VCaP (cell line): ENCODE results near the gene KRCC1.
"Not testable (repeated sequence)": the region's sequence is repeated elsewhere in the genome, so short reads cannot be mapped to it uniquely, and the experiment has no call there.

Experiments used
- H3K27ac ChIP-seq: fragments of 450-650 bp; 2 replicates; pipeline ENCODE4 v1.5.1; 2017
- TF ChIP-seq, protein P1 (sequence below): fragments of 450-650 bp; conservative IDR thresholded peaks from 2 replicates; pipeline ENCODE4 v1.5.1; 2017; ENCODE audit warnings: mild to moderate bottlenecking, moderate library complexity

Gene KRCC1

DNA sequence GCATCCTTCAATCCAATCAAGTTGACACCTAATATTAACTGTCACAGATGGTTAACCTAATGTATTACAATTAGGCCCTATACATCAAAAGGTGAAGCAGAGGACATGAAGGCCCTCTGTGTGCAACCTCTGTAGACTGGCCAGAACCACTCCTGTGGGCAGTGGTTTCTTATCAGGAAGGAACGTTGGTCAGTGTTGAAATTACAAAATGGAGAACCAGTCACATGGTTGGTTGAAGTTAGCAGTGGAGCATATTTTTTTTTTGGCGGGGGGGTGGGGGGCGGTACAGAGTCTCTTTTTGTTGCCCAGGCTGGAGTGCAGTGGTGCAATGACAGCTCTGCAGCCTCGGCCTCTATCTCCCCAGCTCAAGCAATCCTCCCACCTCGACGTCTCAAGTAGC lies 59.0 kb downstream of the KRCC1 start:
- no peak overlapping the region for H3K27ac ChIP-seq
- TF ChIP-seq, protein P1, sequence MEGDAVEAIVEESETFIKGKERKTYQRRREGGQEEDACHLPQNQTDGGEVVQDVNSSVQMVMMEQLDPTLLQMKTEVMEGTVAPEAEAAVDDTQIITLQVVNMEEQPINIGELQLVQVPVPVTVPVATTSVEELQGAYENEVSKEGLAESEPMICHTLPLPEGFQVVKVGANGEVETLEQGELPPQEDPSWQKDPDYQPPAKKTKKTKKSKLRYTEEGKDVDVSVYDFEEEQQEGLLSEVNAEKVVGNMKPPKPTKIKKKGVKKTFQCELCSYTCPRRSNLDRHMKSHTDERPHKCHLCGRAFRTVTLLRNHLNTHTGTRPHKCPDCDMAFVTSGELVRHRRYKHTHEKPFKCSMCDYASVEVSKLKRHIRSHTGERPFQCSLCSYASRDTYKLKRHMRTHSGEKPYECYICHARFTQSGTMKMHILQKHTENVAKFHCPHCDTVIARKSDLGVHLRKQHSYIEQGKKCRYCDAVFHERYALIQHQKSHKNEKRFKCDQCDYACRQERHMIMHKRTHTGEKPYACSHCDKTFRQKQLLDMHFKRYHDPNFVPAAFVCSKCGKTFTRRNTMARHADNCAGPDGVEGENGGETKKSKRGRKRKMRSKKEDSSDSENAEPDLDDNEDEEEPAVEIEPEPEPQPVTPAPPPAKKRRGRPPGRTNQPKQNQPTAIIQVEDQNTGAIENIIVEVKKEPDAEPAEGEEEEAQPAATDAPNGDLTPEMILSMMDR = no peak

DNA sequence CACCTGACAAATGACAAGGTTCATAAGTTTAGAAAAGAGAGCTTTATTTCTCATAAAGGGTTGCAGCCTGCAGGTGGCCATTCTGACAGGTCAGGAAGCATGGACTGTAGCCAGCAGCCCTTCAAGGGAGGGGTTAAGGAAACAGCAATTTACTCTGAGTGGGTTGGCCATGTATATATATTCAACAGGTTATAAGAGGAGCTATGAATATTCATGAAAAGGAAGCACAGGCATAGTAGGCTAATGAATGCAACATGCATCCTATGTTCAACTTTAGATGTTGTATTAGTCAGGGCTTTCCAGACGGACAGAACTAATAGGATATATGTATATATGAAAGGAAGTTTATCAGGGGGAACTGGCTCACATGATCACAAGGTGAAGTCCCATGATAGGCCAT lies 59.8 kb downstream of the KRCC1 start:
- TF ChIP-seq, protein P1 = no peak
- H3K27ac ChIP-seq = no peak overlapping the region

DNA sequence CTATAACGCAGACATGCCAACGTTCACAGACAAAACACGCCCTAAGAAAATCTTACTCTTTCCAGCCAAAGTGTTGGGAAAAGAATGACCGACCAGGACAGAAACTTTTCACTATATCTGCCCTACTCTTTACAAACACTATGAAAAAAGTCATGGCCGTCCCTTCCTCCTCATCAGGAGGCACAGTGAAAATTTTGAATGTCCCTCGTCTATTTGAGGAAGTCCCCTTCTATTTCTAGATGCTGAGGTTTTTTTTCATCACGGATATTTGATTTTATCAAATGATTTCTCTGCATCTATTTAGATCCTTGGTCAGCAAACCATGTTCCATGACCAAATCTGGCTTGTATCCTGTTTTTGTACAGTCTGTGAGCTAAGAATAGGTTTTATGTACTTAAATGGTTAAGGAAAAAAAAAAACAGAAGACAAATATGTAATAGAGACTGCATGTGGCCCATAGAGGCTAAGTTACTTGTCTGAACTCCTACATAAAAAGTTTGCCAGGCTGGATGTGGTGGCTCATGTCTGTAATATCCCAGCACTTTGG lies 61.2 kb downstream of the KRCC1 start:
- not testable (repeated sequence) for H3K27ac ChIP-seq

DNA sequence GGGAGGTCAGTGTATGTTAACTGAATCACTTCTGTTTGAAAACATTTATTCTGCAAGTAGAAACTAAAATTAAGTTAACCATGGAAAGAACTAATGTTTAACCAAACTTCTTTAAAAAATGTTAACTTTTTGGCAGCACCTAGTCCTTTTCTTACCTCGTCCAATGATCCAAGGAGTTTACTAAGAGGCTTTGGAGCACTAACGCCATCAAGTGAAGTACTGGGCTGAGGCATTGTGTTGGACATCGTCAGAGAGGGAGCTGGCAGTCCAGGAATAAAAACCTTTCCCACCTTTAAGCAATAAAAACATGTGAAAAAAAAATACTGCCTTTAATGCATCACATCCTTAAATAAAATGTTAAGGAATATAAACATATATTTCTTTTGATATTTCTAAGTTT lies 63.0 kb downstream of the KRCC1 start:
- not testable (repeated sequence) for H3K27ac ChIP-seq

DNA sequence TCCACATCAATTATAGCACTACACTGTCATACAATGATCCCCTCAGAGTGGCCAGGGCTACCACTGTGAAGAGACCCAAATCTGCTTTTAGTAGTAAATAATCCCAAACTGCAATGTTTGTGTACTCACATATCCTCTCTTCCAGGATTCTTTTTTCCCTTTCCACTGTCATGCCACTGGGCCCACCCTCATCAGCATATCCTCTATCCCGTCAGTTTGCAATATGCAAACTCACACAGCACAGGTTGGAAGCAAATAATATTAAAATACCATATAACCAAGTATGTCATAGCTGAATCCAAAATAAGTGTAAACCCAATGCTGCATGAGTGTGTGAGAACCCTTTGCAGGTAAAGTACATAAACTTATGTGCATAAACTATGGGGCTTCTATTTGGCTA lies 68.1 kb downstream of the KRCC1 start:
- not testable (repeated sequence) for H3K27ac ChIP-seq

DNA sequence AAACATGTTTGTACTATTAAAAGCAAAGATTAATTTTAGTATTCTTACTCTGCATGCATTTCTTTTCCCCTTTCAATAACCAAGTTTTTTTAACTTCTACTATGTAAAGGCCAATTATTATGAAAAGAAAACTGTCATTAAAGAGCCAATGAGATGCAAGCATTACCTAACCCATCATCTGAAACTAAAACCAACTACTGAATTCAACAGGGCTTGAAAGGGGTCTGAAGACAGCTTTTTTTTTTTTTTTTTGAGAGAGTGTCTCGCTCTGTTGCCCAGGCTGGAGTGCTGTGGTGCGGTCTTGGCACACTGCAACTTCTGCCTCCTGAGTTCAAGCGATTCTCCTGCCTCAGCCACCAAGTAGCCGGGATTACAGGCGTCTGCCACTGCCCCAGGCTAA lies 69.7 kb downstream of the KRCC1 start:
- H3K27ac ChIP-seq = not testable (repeated sequence)

DNA sequence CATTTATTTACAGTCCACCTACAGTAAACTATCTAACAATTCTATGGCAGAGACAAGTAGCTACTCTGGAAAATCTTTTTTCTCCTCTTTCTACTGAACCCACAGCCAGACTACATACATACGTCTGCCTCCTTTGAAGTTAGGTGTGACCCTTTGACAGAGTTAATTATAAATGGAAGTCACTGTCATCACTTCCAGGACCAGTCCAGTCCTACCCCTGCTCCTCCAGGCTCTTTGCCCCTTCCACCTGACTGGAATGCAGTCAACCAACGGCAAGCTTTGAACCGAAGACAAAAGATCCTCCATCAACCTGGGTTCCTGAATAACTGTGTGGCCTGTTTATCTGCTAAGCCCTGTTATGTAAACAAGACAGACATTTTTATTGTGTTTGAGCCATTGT lies 74.4 kb downstream of the KRCC1 start:
- H3K27ac ChIP-seq = not testable (repeated sequence)
